22Rv1 (cell line): Measurements from ENCODE around the gene CAMK2D.

Experiments
- CTCF ChIP-seq: fragments of 450-650 bp; IDR thresholded peaks from 2 replicates; pipeline ENCODE4 v1.5.1; 2017; ENCODE audit warnings: mild to moderate bottlenecking
- ZFX ChIP-seq: fragments of 450-650 bp; IDR thresholded peaks from 2 replicates; pipeline ENCODE4 v1.6.1; 2017; ENCODE audit warnings: antibody characterized with exemption, borderline replicate concordance

- no peak for TF ChIP-seq CTCF
- no peak for TF ChIP-seq ZFX
These were observed 103.8 kb downstream of the CAMK2D start for GRCh38 chr4:113657586-113658233.
